GM23338 (cell line): ENCODE results near the gene DTHD1. TPM values are rescaled to one million over a fixed set of nuclear protein-coding genes. Genes with fewer than 3 reads are reported as not detected.

Source experiments
- ATAC-seq: fragments of 200-7000 bp; cut with Tn5 transposase; 3 replicates; pipeline ENCODE4 v1.9.1; 2020
- DNase-seq: peaks from one replicate; pipeline ENCODE4 v3.0.0-alpha.2; 2015; ENCODE audit warnings: low spot score
- H2AFZ ChIP-seq: fragments of 200-600 bp; sonication (generic); 2 replicates; pipeline ENCODE4 v1.8.0; 2016; ENCODE audit warnings: antibody characterized with exemption, mild to moderate bottlenecking, moderate library complexity
- H3F3A ChIP-seq: fragments of 200-600 bp; sonication (generic); replicated peaks from 2 replicates; pipeline ENCODE4 v1.8.0; 2017; ENCODE audit warnings: antibody characterized with exemption, mixed run types, low read depth
- H3K27ac ChIP-seq: fragments of 200-600 bp; sonication (generic); 2 replicates; pipeline ENCODE4 v1.6.1; 2016; ENCODE audit warnings: low read depth
- H3K27me3 ChIP-seq: fragments of 200-600 bp; sonication (generic); 2 replicates; pipeline ENCODE4 v1.8.0; 2016; ENCODE audit warnings: mild to moderate bottlenecking, mixed run types, moderate library complexity; ENCODE audit not compliant: insufficient read depth
- H3K36me3 ChIP-seq: fragments of 200-600 bp; sonication (generic); 2 replicates; pipeline ENCODE4 v1.8.0; 2016; ENCODE audit warnings: mild to moderate bottlenecking; ENCODE audit not compliant: insufficient read depth
- H3K4me1 ChIP-seq: fragments of 200-600 bp; sonication (generic); 2 replicates; pipeline ENCODE4 v1.8.0; 2016; ENCODE audit warnings: mild to moderate bottlenecking, moderate library complexity; ENCODE audit not compliant: insufficient read depth
- H3K4me2 ChIP-seq: fragments of 200-600 bp; sonication (generic); 2 replicates; pipeline ENCODE4 v1.7.1; 2017; ENCODE audit warnings: mixed run types
- H3K4me3 ChIP-seq: fragments of 200-600 bp; sonication (generic); 2 replicates; pipeline ENCODE4 v1.6.1; 2016; ENCODE audit warnings: mixed run types
- H3K79me2 ChIP-seq: fragments of 200-600 bp; sonication (generic); replicated peaks from 2 replicates; pipeline ENCODE4 v1.8.0; 2017; ENCODE audit warnings: mild to moderate bottlenecking; ENCODE audit not compliant: insufficient read depth
- H3K9me2 ChIP-seq: fragments of 200-600 bp; sonication (generic); 2 replicates; pipeline ENCODE4 v1.8.0; 2017; ENCODE audit not compliant: insufficient read depth
- H4K20me1 ChIP-seq: fragments of 200-600 bp; sonication (generic); replicated peaks from 2 replicates; pipeline ENCODE4 v1.8.0; 2017; ENCODE audit warnings: mild to moderate bottlenecking; ENCODE audit not compliant: insufficient read depth
- H3K27ac Mint-ChIP-seq: 2 replicates; pipeline ENCODE4 v1.8.0; 2020; ENCODE audit warnings: inconsistent platforms, mild to moderate bottlenecking, moderate library complexity, mixed read lengths
- H3K27me3 Mint-ChIP-seq: 3 replicates; pipeline ENCODE4 v1.8.0; 2022; ENCODE audit warnings: low read depth, mild to moderate bottlenecking, moderate library complexity, mixed read lengths, inconsistent platforms; ENCODE audit not compliant: insufficient read depth, poor library complexity
- H3K36me3 Mint-ChIP-seq: 3 replicates; pipeline ENCODE4 v1.8.0; 2021; ENCODE audit warnings: low read depth, mild to moderate bottlenecking, inconsistent platforms, moderate library complexity, mixed read lengths
- H3K4me1 Mint-ChIP-seq: 3 replicates; pipeline ENCODE4 v1.8.0; 2020; ENCODE audit warnings: mild to moderate bottlenecking, inconsistent platforms, mixed read lengths
- H3K4me3 Mint-ChIP-seq: 3 replicates; pipeline ENCODE4 v1.8.0; 2021; ENCODE audit warnings: moderate library complexity, mild to moderate bottlenecking, inconsistent platforms, mixed read lengths
- H3K9me3 Mint-ChIP-seq: 3 replicates; pipeline ENCODE4 v1.8.0; 2020; ENCODE audit warnings: moderate library complexity, mild to moderate bottlenecking, inconsistent platforms, mixed read lengths
- CREB1 ChIP-seq: fragments of 250-450 bp; sonication (Bioruptor Pico); IDR thresholded peaks from 2 replicates; pipeline ENCODE4 v1.5.0; 2020; ENCODE audit warnings: low read depth, mild to moderate bottlenecking, moderate library complexity
- CTCF ChIP-seq, 2 experiments: fragments of 200-600 bp in 1 of 2; sonication (generic) in 1 of 2; conservative IDR thresholded peaks; 2 replicates each; pipeline versions ENCODE4 v1.5.1 to v1.6.1; 2016 to 2017; ENCODE audit warnings: antibody characterized with exemption in 2 of 2, low read depth in 2 of 2, mild to moderate bottlenecking in 2 of 2, moderate library complexity in 1 of 2
- EZH2 ChIP-seq: fragments of 200-600 bp; sonication (generic); IDR thresholded peaks from one replicate; pipeline ENCODE4 v1.8.0; 2017; ENCODE audit warnings: antibody characterized with exemption, mild to moderate bottlenecking, low read depth; ENCODE audit not compliant: unreplicated experiment
- EZH2phosphoT487 ChIP-seq: fragments of 200-600 bp; sonication (generic); IDR thresholded peaks from one replicate; pipeline ENCODE4 v1.8.1; 2018; ENCODE audit warnings: antibody characterized with exemption; ENCODE audit not compliant: unreplicated experiment
- JUNB ChIP-seq: IDR thresholded peaks from one replicate; pipeline ENCODE4 v1.6.1; 2016; ENCODE audit warnings: antibody characterized with exemption; ENCODE audit not compliant: unreplicated experiment
- NANOG ChIP-seq: IDR thresholded peaks from 2 replicates; pipeline ENCODE4 v1.6.1; 2016; ENCODE audit warnings: antibody characterized with exemption, borderline replicate concordance
- POLR2AphosphoS5 ChIP-seq: IDR thresholded peaks from 2 replicates; pipeline ENCODE4 v1.6.1; 2016; ENCODE audit warnings: antibody characterized with exemption, low read depth
- REST ChIP-seq: IDR thresholded peaks from one replicate; pipeline ENCODE4 v1.6.1; 2018; ENCODE audit warnings: antibody characterized with exemption; ENCODE audit not compliant: unreplicated experiment
- STAT1 ChIP-seq: IDR thresholded peaks from one replicate; pipeline ENCODE4 v1.6.1; 2016; ENCODE audit warnings: antibody characterized with exemption; ENCODE audit not compliant: unreplicated experiment
- ZNF114 ChIP-seq: fragments of 250-450 bp; sonication (Bioruptor Pico); IDR thresholded peaks from 2 replicates; pipeline ENCODE4 v1.5.0; 2020; ENCODE audit warnings: mild to moderate bottlenecking, moderate library complexity
- ZNF331 ChIP-seq: fragments of 250-450 bp; sonication (Bioruptor Pico); IDR thresholded peaks from 2 replicates; pipeline ENCODE4 v1.5.0; 2020; ENCODE audit warnings: low read depth, mild to moderate bottlenecking, moderate library complexity
- ZNF462 ChIP-seq: fragments of 250-450 bp; sonication (Bioruptor Pico); IDR thresholded peaks from 2 replicates; pipeline ENCODE4 v1.5.0; 2020; ENCODE audit warnings: mild to moderate bottlenecking, moderate library complexity
- polyA plus RNA-seq: library from polyadenylated mRNA; unstranded; fragments of >200 nt; fragmentation: Nextera tagmentation; extraction: Ambion mirVana; gene quantifications from 2 replicates; pipeline ENCODE4 v1.2.1, GENCODE V29; 2016
- total RNA-seq: library from RNA; depleted of rRNA; stranded (reverse); fragments of >200 nt; shearing (Covaris generic); gene quantifications from 2 replicates; pipeline ENCODE4 v1.2.3, GENCODE V29; 2014
- TF ChIP-seq, protein P1 (sequence below): IDR thresholded peaks from 2 replicates; pipeline ENCODE4 v1.6.1; 2016; ENCODE audit warnings: antibody characterized with exemption

DTHD1 gene
- total and polyA plus RNA-seq, 2 experiments from 2014 or later, result not detected

DNA sequence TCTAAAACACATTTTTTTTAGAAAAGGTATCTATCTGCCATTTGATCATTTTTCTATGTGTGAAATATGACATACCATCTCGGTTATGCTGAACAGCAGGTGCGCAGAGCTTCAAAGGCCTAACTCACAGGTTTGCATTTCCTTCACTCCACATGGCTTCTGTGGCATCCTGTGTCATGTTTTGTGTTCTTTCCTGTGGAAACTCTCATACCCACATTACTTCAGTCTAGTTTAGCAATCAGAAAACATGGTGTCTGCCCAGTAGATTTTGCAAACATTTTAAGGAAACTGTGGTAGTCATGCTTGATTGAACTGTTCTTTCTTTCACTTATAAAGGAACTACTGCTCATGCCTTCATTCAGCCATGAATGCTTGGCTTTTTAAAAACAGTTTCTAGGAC is 25.8 kb upstream of the DTHD1 start:
- no peaks in the 10 kb centered on the region for H3K27me3 Mint-ChIP-seq
- Histone ChIP-seq H4K20me1 (no peaks in the 10 kb centered on the region), H3K4me3 (no peak overlapping the region), H3K36me3 (no peaks in the 10 kb centered on the region), H3K4me2 (no peak overlapping the region), H3K9me2 (no peaks in the 10 kb centered on the region), H3F3A (no peaks in the 10 kb centered on the region), H3K27me3 (no peaks in the 10 kb centered on the region), H2AFZ (no peak overlapping the region), H3K4me1 (no peaks in the 10 kb centered on the region), H3K79me2 (no peaks in the 10 kb centered on the region), H3K27ac (no peak overlapping the region)
- no peak overlapping the region for H3K27ac Mint-ChIP-seq
- no peaks in the 10 kb centered on the region for H3K9me3 Mint-ChIP-seq
- peaks cover 10% of the 10 kb centered on the region for H3K4me1 Mint-ChIP-seq
- H3K4me3 Mint-ChIP-seq, result no peak overlapping the region
- no peaks in the 10 kb centered on the region for H3K36me3 Mint-ChIP-seq
- TF ChIP-seq POLR2AphosphoS5, result no peak
- no peak for TF ChIP-seq JUNB
- no peak for TF ChIP-seq ZNF114 (CRISPR knock-in tag)
- no peak for TF ChIP-seq NANOG
- TF ChIP-seq ZNF462, result no peak
- no peak for TF ChIP-seq STAT1
- no peak for TF ChIP-seq CREB1
- TF ChIP-seq CTCF (conservative IDR thresholded peaks at IDR 0.05; ENCODE audit: low read depth in 2 of 2), result no peak
- TF ChIP-seq EZH2, result no peak
- no peak for TF ChIP-seq ZNF331
- no peak for TF ChIP-seq EZH2phosphoT487
- no peak for TF ChIP-seq REST
- TF ChIP-seq, protein P1, sequence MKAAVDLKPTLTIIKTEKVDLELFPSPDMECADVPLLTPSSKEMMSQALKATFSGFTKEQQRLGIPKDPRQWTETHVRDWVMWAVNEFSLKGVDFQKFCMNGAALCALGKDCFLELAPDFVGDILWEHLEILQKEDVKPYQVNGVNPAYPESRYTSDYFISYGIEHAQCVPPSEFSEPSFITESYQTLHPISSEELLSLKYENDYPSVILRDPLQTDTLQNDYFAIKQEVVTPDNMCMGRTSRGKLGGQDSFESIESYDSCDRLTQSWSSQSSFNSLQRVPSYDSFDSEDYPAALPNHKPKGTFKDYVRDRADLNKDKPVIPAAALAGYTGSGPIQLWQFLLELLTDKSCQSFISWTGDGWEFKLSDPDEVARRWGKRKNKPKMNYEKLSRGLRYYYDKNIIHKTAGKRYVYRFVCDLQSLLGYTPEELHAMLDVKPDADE, result no peak
- no peak for DNase-seq
- ATAC-seq, result no peak
